HepG2 (cell line): ENCODE results near the gene SMAD6. TPM values are rescaled to one million over a fixed set of nuclear protein-coding genes. Genes with fewer than 3 reads are reported as not detected.

Experiments used
- AGO2 ChIP-seq: fragments of 200-400 bp; formaldehyde crosslinking; optimal IDR thresholded peaks from 2 replicates; pipeline ENCODE3; 2017; ENCODE audit warnings: mild to moderate bottlenecking, low read depth, low read length, moderate library complexity
- CCAR2 ChIP-seq: fragments of 200-400 bp; formaldehyde crosslinking; optimal IDR thresholded peaks from 2 replicates; pipeline ENCODE3; 2018; ENCODE audit warnings: low read depth, mild to moderate bottlenecking, low read length, moderate library complexity
- EZH2 ChIP-seq: conservative IDR thresholded peaks from 2 replicates; pipeline ENCODE4 v1.6.1; 2012; ENCODE audit warnings: mild to moderate bottlenecking, low read depth, low read length, moderate library complexity
- GABPA ChIP-seq, 2 experiments: IDR thresholded peaks; 2 replicates each; pipeline ENCODE4 v1.6.1; 2011 to 2016; ENCODE audit warnings: low read depth in 2 of 2, low read length in 1 of 2, missing biosample characterization in 1 of 2, missing genetic modification characterization in 1 of 2
- MEIS1 ChIP-seq: sonication (generic); formaldehyde crosslinking; IDR thresholded peaks from 2 replicates; pipeline ENCODE4 v1.9.0; 2021; ENCODE audit warnings: mild to moderate bottlenecking, missing genetic modification reagents, moderate library complexity, borderline replicate concordance
- NR1H2 ChIP-seq: sonication (generic); formaldehyde crosslinking; IDR thresholded peaks from 2 replicates; pipeline ENCODE4 v1.8.1; 2022; ENCODE audit warnings: low read depth, missing genetic modification reagents, borderline replicate concordance
- RARA ChIP-seq: IDR thresholded peaks from 2 replicates; pipeline ENCODE4 v1.6.1; 2016; ENCODE audit warnings: missing genetic modification reagents, missing compliant biosample characterization
- SMYD3 ChIP-seq: sonication (generic); formaldehyde crosslinking; IDR thresholded peaks from 2 replicates; pipeline ENCODE4 v1.8.1; 2023; ENCODE audit warnings: mild to moderate bottlenecking, missing genetic modification reagents
- TAF1 ChIP-seq: sonication (generic); formaldehyde crosslinking; IDR thresholded peaks from 2 replicates; pipeline ENCODE4 v1.4.0; 2020; ENCODE audit warnings: missing genetic modification reagents
- ZFP37 ChIP-seq: sonication (generic); formaldehyde crosslinking; IDR thresholded peaks from 2 replicates; pipeline ENCODE4 v1.4.0; 2020; ENCODE audit warnings: missing genetic modification reagents, borderline replicate concordance
- ZNF224 ChIP-seq: sonication (generic); formaldehyde crosslinking; IDR thresholded peaks from 2 replicates; pipeline ENCODE4 v1.5.0; 2020; ENCODE audit warnings: mild to moderate bottlenecking, missing genetic modification reagents
- ZNF460 ChIP-seq: sonication (generic); formaldehyde crosslinking; IDR thresholded peaks from 2 replicates; pipeline ENCODE4 v1.5.1; 2020; ENCODE audit warnings: missing genetic modification reagents, mild to moderate bottlenecking, borderline replicate concordance
- ZNF562 ChIP-seq: sonication (generic); formaldehyde crosslinking; IDR thresholded peaks from 2 replicates; pipeline ENCODE4 v1.8.0; 2022; ENCODE audit warnings: missing genetic modification reagents, borderline replicate concordance
- ZNF605 ChIP-seq: sonication (generic); formaldehyde crosslinking; IDR thresholded peaks from 2 replicates; pipeline ENCODE4 v1.8.0; 2022; ENCODE audit warnings: mild to moderate bottlenecking, missing genetic modification reagents
- ZNF891 ChIP-seq: sonication (generic); formaldehyde crosslinking; IDR thresholded peaks from 2 replicates; pipeline ENCODE4 v1.5.0; 2020; ENCODE audit warnings: mild to moderate bottlenecking, missing genetic modification reagents
- polyA plus RNA-seq, 8 experiments: library from polyadenylated mRNA; depleted of rRNA in 3 of 8; stranded (reverse) in 7 of 8; unstranded in 1 of 8; fragments of >200 nt; fragmentation: Illumina TruSeq in 4 of 8; extraction: Trizol in 4 of 8; gene quantifications; 2 replicates each; pipeline versions ENCODE4 v1.2.1 to v1.2.3, GENCODE V29; 2011 to 2016; ENCODE audit warnings: low read depth in 4 of 8, missing spikeins in 1 of 8, mixed read lengths in 1 of 8; ENCODE audit not compliant: insufficient read depth in 1 of 8
- total RNA-seq, 5 experiments: library from RNA; depleted of rRNA; stranded (reverse); fragments of >200 nt; fragmentation: Illumina TruSeq; extraction: Trizol; gene quantifications; 2 replicates each; pipeline ENCODE4 v1.2.3, GENCODE V29; 2016; ENCODE audit warnings: low read depth in 1 of 5
- TF ChIP-seq, protein P1 (sequence below): sonication (generic); formaldehyde crosslinking; IDR thresholded peaks from 2 replicates; pipeline ENCODE4 v1.4.0; 2020; ENCODE audit warnings: missing genetic modification reagents
- TF ChIP-seq, protein P2 (sequence below): sonication (generic); formaldehyde crosslinking; IDR thresholded peaks from 2 replicates; pipeline ENCODE4 v1.8.1; 2023; ENCODE audit warnings: mild to moderate bottlenecking, missing genetic modification reagents
- TF ChIP-seq, protein P3 (sequence below): sonication (generic); formaldehyde crosslinking; IDR thresholded peaks from 2 replicates; pipeline ENCODE4 v1.8.0; 2022; ENCODE audit warnings: mild to moderate bottlenecking, missing genetic modification reagents
- TF ChIP-seq, protein P4 (sequence below): sonication (generic); formaldehyde crosslinking; IDR thresholded peaks from 2 replicates; pipeline ENCODE4 v1.8.1; 2023; ENCODE audit warnings: mild to moderate bottlenecking, moderate library complexity, missing genetic modification reagents
- TF ChIP-seq, protein P5 (sequence below): sonication (generic); formaldehyde crosslinking; IDR thresholded peaks from 2 replicates; pipeline ENCODE4 v1.8.0; 2022; ENCODE audit warnings: missing genetic modification reagents, low read depth, mild to moderate bottlenecking, borderline replicate concordance
- TF ChIP-seq, protein P6 (sequence below): sonication (generic); formaldehyde crosslinking; IDR thresholded peaks from 2 replicates; pipeline ENCODE4 v1.4.0; 2020; ENCODE audit warnings: low read depth, mild to moderate bottlenecking, missing genetic modification reagents

The SMAD6 gene
- total and polyA plus RNA-seq, 2 of the 13 experiments (the other 11 are each of a cell fraction or from before 2014, with no cell fraction given): 3.3 to 4.4 TPM

DNA sequence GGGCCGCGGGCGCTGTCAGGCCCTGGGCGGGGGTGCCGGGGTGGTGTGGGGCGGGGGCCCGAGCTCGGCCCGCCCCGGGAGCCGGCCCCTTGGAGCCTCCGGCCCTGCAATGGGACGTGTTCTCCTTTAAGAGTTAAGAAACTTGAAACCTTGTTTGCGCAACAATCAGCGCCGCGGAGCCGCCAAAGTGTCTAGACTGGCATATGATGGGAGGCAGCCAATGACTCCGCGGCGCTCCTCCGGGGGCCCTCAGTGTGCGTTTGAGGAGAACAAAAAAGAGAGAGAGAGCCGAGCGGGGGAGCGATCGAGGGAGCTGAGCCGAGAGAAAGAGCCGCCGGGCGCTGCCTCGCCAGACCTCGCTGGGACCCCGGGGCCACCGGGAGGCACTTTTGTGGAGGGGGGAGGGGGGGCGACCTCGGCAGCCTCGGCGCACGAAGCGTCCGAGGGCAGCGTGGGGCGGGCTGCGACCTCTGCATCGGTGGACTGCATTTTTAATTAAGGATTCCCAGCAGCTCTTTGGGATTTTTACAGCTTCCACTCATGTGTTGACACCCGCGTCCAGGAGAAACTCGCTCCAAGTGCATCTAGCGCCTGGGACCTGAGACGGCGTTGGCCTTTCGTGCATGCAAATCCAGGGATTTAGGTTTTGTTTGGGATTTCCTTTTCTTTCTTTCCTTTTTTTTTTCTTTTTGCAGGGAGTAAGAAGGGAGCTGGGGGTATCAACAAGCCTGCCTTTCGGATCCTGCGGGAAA, at the start of gene SMAD6 (continued):
- TF ChIP-seq TAF1 (CRISPR knock-in tag) (peak; percentile 77), CCAR2 (no peak), SMYD3 (no peak), ZNF460 (CRISPR knock-in tag) (no peak), ZNF224 (CRISPR knock-in tag) (no peak), NR1H2 (no peak), MEIS1 (CRISPR knock-in tag) (no peak), ZNF891 (CRISPR knock-in tag) (no peak), ZNF562 (CRISPR knock-in tag) (no peak), ZNF605 (CRISPR knock-in tag) (no peak), GABPA (IDR thresholded peaks at IDR 0.05; ENCODE audit: low read depth, low read length) (no peak), GABPA (CRISPR knock-in tag; IDR thresholded peaks at IDR 0.05; ENCODE audit: low read depth) (no peak), AGO2 (no peak), EZH2 (no peak), ZFP37 (no peak), RARA (CRISPR knock-in tag) (peak; percentile 69)
- TF ChIP-seq, protein P1, sequence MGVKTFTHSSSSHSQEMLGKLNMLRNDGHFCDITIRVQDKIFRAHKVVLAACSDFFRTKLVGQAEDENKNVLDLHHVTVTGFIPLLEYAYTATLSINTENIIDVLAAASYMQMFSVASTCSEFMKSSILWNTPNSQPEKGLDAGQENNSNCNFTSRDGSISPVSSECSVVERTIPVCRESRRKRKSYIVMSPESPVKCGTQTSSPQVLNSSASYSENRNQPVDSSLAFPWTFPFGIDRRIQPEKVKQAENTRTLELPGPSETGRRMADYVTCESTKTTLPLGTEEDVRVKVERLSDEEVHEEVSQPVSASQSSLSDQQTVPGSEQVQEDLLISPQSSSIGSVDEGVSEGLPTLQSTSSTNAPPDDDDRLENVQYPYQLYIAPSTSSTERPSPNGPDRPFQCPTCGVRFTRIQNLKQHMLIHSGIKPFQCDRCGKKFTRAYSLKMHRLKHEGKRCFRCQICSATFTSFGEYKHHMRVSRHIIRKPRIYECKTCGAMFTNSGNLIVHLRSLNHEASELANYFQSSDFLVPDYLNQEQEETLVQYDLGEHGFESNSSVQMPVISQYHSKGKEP: no peak
- TF ChIP-seq, protein P2, sequence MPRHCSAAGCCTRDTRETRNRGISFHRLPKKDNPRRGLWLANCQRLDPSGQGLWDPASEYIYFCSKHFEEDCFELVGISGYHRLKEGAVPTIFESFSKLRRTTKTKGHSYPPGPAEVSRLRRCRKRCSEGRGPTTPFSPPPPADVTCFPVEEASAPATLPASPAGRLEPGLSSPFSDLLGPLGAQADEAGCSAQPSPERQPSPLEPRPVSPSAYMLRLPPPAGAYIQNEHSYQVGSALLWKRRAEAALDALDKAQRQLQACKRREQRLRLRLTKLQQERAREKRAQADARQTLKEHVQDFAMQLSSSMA (CRISPR knock-in tag): no peak
- TF ChIP-seq, protein P3, sequence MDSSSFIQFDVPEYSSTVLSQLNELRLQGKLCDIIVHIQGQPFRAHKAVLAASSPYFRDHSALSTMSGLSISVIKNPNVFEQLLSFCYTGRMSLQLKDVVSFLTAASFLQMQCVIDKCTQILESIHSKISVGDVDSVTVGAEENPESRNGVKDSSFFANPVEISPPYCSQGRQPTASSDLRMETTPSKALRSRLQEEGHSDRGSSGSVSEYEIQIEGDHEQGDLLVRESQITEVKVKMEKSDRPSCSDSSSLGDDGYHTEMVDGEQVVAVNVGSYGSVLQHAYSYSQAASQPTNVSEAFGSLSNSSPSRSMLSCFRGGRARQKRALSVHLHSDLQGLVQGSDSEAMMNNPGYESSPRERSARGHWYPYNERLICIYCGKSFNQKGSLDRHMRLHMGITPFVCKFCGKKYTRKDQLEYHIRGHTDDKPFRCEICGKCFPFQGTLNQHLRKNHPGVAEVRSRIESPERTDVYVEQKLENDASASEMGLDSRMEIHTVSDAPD (CRISPR knock-in tag): no peak
- TF ChIP-seq, protein P4, sequence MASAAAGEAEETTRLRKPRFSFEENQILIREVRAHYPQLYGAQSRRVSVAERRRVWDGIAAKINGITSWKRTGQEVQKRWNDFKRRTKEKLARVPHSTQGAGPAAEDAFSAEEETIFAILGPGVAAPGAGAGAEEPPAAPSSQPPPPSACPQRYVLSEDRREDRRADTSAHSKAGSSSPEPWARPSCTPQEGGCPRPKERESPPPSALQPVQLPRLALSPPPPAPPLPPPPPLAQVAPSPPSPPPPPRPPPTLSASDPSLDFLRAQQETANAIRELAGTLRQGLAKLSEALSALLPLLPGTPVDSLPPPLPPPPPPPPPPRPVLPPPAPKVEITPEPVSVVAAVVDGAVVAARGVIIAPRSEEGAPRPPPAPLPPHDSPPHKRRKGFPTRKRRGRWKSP (CRISPR knock-in tag): peak; percentile 61; the same call in 1 of the 2 replicates
- TF ChIP-seq, protein P5, sequence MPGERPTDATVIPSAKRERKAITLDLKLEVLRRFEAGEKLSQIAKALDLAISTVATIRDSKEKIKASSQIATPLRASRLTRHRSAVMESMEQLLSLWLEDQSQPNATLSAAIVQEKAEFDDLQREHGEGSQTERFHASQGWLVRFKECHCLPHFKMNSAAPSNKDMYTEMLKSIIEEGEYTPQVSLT (CRISPR knock-in tag): no peak
- TF ChIP-seq, protein P6, sequence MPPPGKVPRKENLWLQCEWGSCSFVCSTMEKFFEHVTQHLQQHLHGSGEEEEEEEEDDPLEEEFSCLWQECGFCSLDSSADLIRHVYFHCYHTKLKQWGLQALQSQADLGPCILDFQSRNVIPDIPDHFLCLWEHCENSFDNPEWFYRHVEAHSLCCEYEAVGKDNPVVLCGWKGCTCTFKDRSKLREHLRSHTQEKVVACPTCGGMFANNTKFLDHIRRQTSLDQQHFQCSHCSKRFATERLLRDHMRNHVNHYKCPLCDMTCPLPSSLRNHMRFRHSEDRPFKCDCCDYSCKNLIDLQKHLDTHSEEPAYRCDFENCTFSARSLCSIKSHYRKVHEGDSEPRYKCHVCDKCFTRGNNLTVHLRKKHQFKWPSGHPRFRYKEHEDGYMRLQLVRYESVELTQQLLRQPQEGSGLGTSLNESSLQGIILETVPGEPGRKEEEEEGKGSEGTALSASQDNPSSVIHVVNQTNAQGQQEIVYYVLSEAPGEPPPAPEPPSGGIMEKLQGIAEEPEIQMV (CRISPR knock-in tag): no peak
